GM12801 (cell line): ENCODE results near the gene TAF6L.

Experiments
- CTCF ChIP-seq: IDR thresholded peaks from one replicate; pipeline ENCODE4 v1.5.1; 2011; ENCODE audit warnings: control low read depth; ENCODE audit not compliant: insufficient read length; ENCODE audit errors: extremely low read depth

TAF6L gene

GRCh38 chr11:62817129-62817528 lies 45.9 kb downstream of the TAF6L start:
- no peak for TF ChIP-seq CTCF

- no peak for TF ChIP-seq CTCF
Measured at GRCh38 chr11:62823677-62824076, 52.5 kb downstream of the TAF6L start.

- no peak for TF ChIP-seq CTCF
Measured at GRCh38 chr11:62830904-62831519, 59.8 kb downstream of the TAF6L start.

GRCh38 chr11:62831520-62832335 lies 60.5 kb downstream of the TAF6L start, which contains the start of gene STX5:
STX5 (minus strand) TSS chr11:62832051; CDS start chr11:62831243, 808 bp downstream.
- no peak for TF ChIP-seq CTCF

GRCh38 chr11:62832336-62833234 lies 61.4 kb downstream of the TAF6L start, which contains the start of gene TEX54:
TEX54 (minus strand) TSS chr11:62832841.
- no peak for TF ChIP-seq CTCF

GRCh38 chr11:62835336-62835735 lies 64.1 kb downstream of the TAF6L start:
- TF ChIP-seq CTCF: no peak
